MM.1S (cell line): ENCODE results near the gene TBC1D22B.
"Not testable (repeated sequence)": the region's sequence is repeated elsewhere in the genome, so short reads cannot be mapped to it uniquely, and the experiment has no call there.

Experiments used
- DNase-seq: peaks from one replicate; pipeline ENCODE4 v3.0.0-alpha.2; 2015
- H2AFZ ChIP-seq: fragments of 300-600 bp; sonication (generic); 2 replicates; pipeline ENCODE4 v1.6.0; 2016; ENCODE audit warnings: antibody characterized with exemption, low read length
- H3F3A ChIP-seq: fragments of 300-600 bp; sonication (generic); 2 replicates; pipeline ENCODE4 v1.6.1; 2016; ENCODE audit warnings: mild to moderate bottlenecking, antibody characterized with exemption, low read length, moderate library complexity, mixed read lengths; ENCODE audit not compliant: insufficient read depth
- H3K27ac ChIP-seq: fragments of 300-600 bp; sonication (generic); 2 replicates; pipeline ENCODE4 v1.5.1; 2016; ENCODE audit warnings: mild to moderate bottlenecking, low read length
- H3K27me3 ChIP-seq: fragments of 300-600 bp; sonication (generic); replicated peaks from 2 replicates; pipeline ENCODE4 v1.6.0; 2016; ENCODE audit warnings: low read length; ENCODE audit not compliant: insufficient read depth
- H3K36me3 ChIP-seq: fragments of 300-600 bp; sonication (generic); replicated peaks from 2 replicates; pipeline ENCODE4 v1.6.1; 2016; ENCODE audit warnings: mild to moderate bottlenecking, low read length, mixed read lengths; ENCODE audit not compliant: insufficient read depth
- H3K4me1 ChIP-seq: fragments of 300-600 bp; sonication (generic); 2 replicates; pipeline ENCODE4 v1.6.1; 2016; ENCODE audit warnings: low read length, mixed read lengths
- H3K4me2 ChIP-seq: fragments of 300-600 bp; sonication (generic); 2 replicates; pipeline ENCODE4 v1.6.0; 2016; ENCODE audit warnings: low read depth, low read length
- H3K4me3 ChIP-seq: fragments of 300-600 bp; sonication (generic); 2 replicates; pipeline ENCODE4 v1.5.1; 2016; ENCODE audit warnings: low read length, mixed read lengths
- H3K79me2 ChIP-seq: fragments of 300-600 bp; sonication (generic); 2 replicates; pipeline ENCODE4 v1.6.1; 2016; ENCODE audit warnings: mixed run types, low read length, mixed read lengths
- H3K9ac ChIP-seq: fragments of 300-600 bp; sonication (generic); 2 replicates; pipeline ENCODE4 v1.6.1; 2016; ENCODE audit warnings: low read length, mixed read lengths
- H3K9me2 ChIP-seq: fragments of 300-600 bp; sonication (generic); replicated peaks from 2 replicates; pipeline ENCODE4 v1.6.1; 2016; ENCODE audit warnings: mild to moderate bottlenecking, low read length, mixed read lengths; ENCODE audit not compliant: insufficient read depth
- H3K9me3 ChIP-seq: fragments of 300-600 bp; sonication (generic); replicated peaks from 2 replicates; pipeline ENCODE4 v1.6.1; 2016; ENCODE audit warnings: mild to moderate bottlenecking, low read length, mixed read lengths; ENCODE audit not compliant: insufficient read depth
- H4K20me1 ChIP-seq: fragments of 300-600 bp; sonication (generic); 2 replicates; pipeline ENCODE4 v1.6.1; 2016; ENCODE audit warnings: mild to moderate bottlenecking, low read length, moderate library complexity, mixed read lengths; ENCODE audit not compliant: insufficient read depth
- CTCF ChIP-seq: fragments of 300-600 bp; sonication (generic); IDR thresholded peaks from 2 replicates; pipeline ENCODE4 v1.5.1; 2016; ENCODE audit warnings: antibody characterized with exemption, low read length, mixed read lengths
- EZH2 ChIP-seq: fragments of 300-600 bp; sonication (generic); optimal IDR thresholded peaks from 2 replicates; pipeline ENCODE3; 2017; ENCODE audit warnings: low read depth, mild to moderate bottlenecking, antibody characterized with exemption, low read length, mixed read lengths
- EZH2phosphoT487 ChIP-seq: fragments of 300-600 bp; sonication (generic); IDR thresholded peaks from 2 replicates; pipeline ENCODE4 v1.6.1; 2018; ENCODE audit warnings: antibody characterized with exemption, low read length

TBC1D22B gene

DNA sequence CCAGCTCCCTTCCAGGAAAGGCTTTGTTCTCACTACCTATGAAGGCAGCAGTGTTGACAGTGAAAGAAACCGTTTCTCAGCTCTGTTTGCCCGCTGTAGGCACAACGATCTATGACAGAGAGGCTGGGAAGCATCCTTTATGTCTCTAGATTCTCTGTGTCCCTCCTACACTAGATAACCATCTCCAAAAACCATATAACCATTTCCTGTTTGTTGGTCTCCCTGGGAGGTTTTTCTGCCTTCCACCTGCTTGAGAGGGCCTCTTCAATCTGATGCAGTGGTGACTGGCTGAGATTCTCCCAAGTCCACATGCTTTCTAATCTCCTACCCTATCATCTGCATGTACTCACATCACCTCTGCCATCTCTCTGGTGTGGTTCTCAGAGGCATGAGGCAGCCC, 32.4 kb downstream of the TBC1D22B start:
- Histone ChIP-seq H3K27ac (no peak overlapping the region), H3F3A (no peaks in the 10 kb centered on the region), H3K4me1 (no peaks in the 10 kb centered on the region), H3K9me2 (no peaks in the 10 kb centered on the region), H3K4me3 (no peak overlapping the region), H4K20me1 (no peaks in the 10 kb centered on the region), H3K27me3 (no peaks in the 10 kb centered on the region), H2AFZ (no peak overlapping the region), H3K9me3 (no peaks in the 10 kb centered on the region), H3K4me2 (no peak overlapping the region), H3K9ac (no peak overlapping the region), H3K79me2 (no peaks in the 10 kb centered on the region), H3K36me3 (no peaks in the 10 kb centered on the region)
- DNase-seq, result no peak
- TF ChIP-seq CTCF (no peak), EZH2phosphoT487 (no peak)

GRCh38 chr6:37293426-37293825, 35.9 kb downstream of the TBC1D22B start:
- H3K27me3 ChIP-seq, result no peaks in the 10 kb centered on the region
- H4K20me1 ChIP-seq, result no peaks in the 10 kb centered on the region
- H3K9ac ChIP-seq, result no peak overlapping the region
- H3K4me3 ChIP-seq, result no peak overlapping the region
- DNase-seq, result no peak
- no peak overlapping the region for H3K27ac ChIP-seq
- no peaks in the 10 kb centered on the region for H3K79me2 ChIP-seq
- no peak overlapping the region for H2AFZ ChIP-seq
- no peaks in the 10 kb centered on the region for H3K9me3 ChIP-seq
- H3K36me3 ChIP-seq, result no peaks in the 10 kb centered on the region
- H3K4me1 ChIP-seq, result no peaks in the 10 kb centered on the region
- TF ChIP-seq EZH2 (no peak), CTCF (no peak), EZH2phosphoT487 (no peak)
- H3K4me2 ChIP-seq, result no peak overlapping the region
- H3K9me2 ChIP-seq, result no peaks in the 10 kb centered on the region
- H3F3A ChIP-seq, result no peaks in the 10 kb centered on the region

DNA sequence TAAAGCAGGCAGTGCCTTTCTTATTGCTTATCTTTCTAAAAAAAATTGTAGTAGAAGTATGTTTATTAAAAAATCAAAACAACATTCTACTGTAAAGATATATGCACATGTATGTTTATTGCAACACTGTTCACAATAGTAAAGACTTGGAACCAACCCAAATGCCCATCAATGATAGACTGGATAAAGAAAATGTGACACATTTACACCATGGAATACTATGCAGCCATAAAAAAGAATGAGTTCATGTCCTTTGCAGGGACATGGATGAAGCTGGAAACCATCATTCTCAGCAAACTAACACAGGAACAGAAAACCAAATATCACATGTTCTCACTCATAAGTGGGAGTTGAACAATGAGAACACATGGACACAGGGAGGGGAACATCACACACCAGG, 40.1 kb downstream of the TBC1D22B start:
- H3K4me2 ChIP-seq, H3K9ac ChIP-seq, H3K27ac ChIP-seq, H3K9me2 ChIP-seq, H3K36me3 ChIP-seq, H3K4me3 ChIP-seq, H2AFZ ChIP-seq, H3K79me2 ChIP-seq, H4K20me1 ChIP-seq, H3K27me3 ChIP-seq, H3F3A ChIP-seq, H3K9me3 ChIP-seq, H3K4me1 ChIP-seq, DNase-seq: not testable (repeated sequence)

DNA sequence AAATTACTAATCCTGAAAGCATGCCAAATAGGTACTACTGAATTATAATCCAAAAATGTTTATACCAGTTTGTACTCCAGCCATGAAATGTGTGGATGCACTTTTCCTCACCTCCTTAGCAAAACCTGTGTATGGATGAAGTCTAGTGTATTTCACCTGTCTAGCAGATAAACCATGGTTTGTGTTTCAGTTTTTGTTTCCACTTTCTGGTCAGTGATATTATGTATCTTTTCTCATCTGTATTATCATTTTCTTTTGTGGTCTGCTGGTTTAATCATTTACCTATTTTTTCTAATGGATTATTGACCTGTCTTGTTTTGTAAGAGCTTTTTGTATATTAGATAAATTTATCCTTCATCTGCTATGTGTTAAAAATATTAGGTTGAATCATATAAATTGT, 41.4 kb downstream of the TBC1D22B start:
- no peaks in the 10 kb centered on the region for H4K20me1 ChIP-seq
- no peaks in the 10 kb centered on the region for H3K36me3 ChIP-seq

More for the DNA sequence above, 41.4 kb downstream of the TBC1D22B start:
- no peaks in the 10 kb centered on the region for H3F3A ChIP-seq
- H3K79me2 ChIP-seq, result no peaks in the 10 kb centered on the region
- H2AFZ ChIP-seq, result no peak overlapping the region
- H3K9me3 ChIP-seq, result no peaks in the 10 kb centered on the region
- no peak overlapping the region for H3K4me2 ChIP-seq
- no peak for TF ChIP-seq EZH2phosphoT487
- TF ChIP-seq EZH2, result no peak
- TF ChIP-seq CTCF, result no peak
- H3K9ac ChIP-seq, result no peak overlapping the region
- no peak for DNase-seq
- H3K9me2 ChIP-seq, result no peaks in the 10 kb centered on the region
- no peak overlapping the region for H3K27ac ChIP-seq
- H3K27me3 ChIP-seq, result no peaks in the 10 kb centered on the region
- peaks cover under 1% of the 10 kb centered on the region; the same call in 1 of the 2 replicates for H3K4me1 ChIP-seq
- no peak overlapping the region for H3K4me3 ChIP-seq
